ENCODE results near the gene SUSD1.

DNA sequence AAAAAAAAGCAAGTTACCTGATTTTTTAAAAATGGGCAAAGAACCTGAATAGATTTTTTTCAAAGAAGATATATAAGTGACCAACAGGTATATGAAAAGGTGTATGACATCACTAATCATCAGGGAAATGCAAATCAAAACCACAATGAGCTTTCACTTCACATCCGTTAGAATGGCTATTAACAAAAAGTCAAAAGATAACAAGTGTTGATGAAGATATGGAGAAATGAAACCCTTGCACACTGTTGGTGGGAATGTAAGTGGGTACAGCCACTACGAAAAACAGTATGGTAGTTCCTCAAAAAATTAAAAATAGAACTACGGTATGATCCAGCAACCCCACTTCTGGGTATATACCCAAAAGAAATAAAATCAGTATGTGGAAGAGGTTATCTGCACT lies 143.7 kb downstream of the SUSD1 start:
- TF ChIP-seq POLR2A (IDR thresholded peaks at IDR 0.05) (no peak), POLR2AphosphoS5 (IDR thresholded peaks at IDR 0.05) (no peak)
- TF ChIP-seq, protein P1, sequence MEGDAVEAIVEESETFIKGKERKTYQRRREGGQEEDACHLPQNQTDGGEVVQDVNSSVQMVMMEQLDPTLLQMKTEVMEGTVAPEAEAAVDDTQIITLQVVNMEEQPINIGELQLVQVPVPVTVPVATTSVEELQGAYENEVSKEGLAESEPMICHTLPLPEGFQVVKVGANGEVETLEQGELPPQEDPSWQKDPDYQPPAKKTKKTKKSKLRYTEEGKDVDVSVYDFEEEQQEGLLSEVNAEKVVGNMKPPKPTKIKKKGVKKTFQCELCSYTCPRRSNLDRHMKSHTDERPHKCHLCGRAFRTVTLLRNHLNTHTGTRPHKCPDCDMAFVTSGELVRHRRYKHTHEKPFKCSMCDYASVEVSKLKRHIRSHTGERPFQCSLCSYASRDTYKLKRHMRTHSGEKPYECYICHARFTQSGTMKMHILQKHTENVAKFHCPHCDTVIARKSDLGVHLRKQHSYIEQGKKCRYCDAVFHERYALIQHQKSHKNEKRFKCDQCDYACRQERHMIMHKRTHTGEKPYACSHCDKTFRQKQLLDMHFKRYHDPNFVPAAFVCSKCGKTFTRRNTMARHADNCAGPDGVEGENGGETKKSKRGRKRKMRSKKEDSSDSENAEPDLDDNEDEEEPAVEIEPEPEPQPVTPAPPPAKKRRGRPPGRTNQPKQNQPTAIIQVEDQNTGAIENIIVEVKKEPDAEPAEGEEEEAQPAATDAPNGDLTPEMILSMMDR (IDR thresholded peaks at IDR 0.05) = no peak
